ENCODE data around the gene XPO1.
"Not testable (repeated sequence)": the region's sequence is repeated elsewhere in the genome, so short reads cannot be mapped to it uniquely, and the experiment has no call there.

Gene XPO1

DNA sequence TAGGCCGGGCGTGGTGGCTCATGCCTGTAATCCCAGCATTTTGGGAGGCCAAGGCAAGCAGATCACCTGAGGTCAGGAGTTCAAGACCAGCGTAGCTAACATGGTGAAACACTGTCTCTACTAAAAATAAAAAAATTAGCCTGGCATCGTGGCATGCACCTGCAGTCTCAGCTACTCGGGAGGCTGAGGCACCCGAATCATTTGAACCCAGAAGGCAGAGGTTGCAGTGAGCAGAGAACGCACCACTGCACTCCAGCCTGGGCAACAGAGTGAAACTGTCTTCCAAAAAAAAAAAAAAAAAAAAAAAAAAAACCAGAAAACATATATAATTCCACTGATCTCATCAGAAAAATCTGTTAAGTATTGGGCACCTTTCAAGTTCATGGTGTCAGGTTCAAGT lies 91.2 kb downstream of the XPO1 start:
- not testable (repeated sequence) for H2AK5ac ChIP-seq (ENCODE audit: low read length); H3K27me3 ChIP-seq (ENCODE audit: insufficient read depth, low read length, poor library complexity); H4K5ac ChIP-seq (ENCODE audit: low read length); H2BK15ac ChIP-seq (replicated peaks; ENCODE audit: low read depth); H3K9ac ChIP-seq (ENCODE audit: low read length); DNase-seq; H3K56ac ChIP-seq (ENCODE audit: low read length); H3K4me2 ChIP-seq (ENCODE audit: low read length); H3K27ac ChIP-seq (ENCODE audit: low read depth, low read length); H4K8ac ChIP-seq (ENCODE audit: low read depth, low read length); H2BK120ac ChIP-seq (ENCODE audit: low read depth, low read length); H3K4ac ChIP-seq (ENCODE audit: low read depth, low read length); H3K23ac ChIP-seq (ENCODE audit: low read length); H3K4me1 ChIP-seq (ENCODE audit: control insufficient read depth, low read depth, low read length); H3K4me3 ChIP-seq (ENCODE audit: low read length); H3K18ac ChIP-seq (ENCODE audit: low read length); H3K79me1 ChIP-seq (ENCODE audit: low read length); H2BK5ac ChIP-seq (ENCODE audit: low read length); H3K36me3 ChIP-seq (ENCODE audit: control insufficient read depth, insufficient read depth, low read length)
- H3K79me2 ChIP-seq (ENCODE audit: control insufficient read depth, insufficient read depth, low read length), result peaks cover 65% of the 10 kb centered on the region
- no CpG with 5 or more reads among the region's 7 CpGs for WGBS (ENCODE audit: extremely low coverage, insufficient coverage, low lambda C conversion rate)

- no peak overlapping the region for H2BK15ac ChIP-seq (replicated peaks; ENCODE audit: low read depth)
- no peak overlapping the region for H2BK5ac ChIP-seq (ENCODE audit: low read length)
- DNase-seq, result no peak
- H3K4me2 ChIP-seq (ENCODE audit: low read length), result no peak overlapping the region
- H3K18ac ChIP-seq (ENCODE audit: low read length), result no peak overlapping the region
- H2BK120ac ChIP-seq (ENCODE audit: low read depth, low read length), result no peak overlapping the region
- H3K23ac ChIP-seq (ENCODE audit: low read length), result no peak overlapping the region
- H3K27ac ChIP-seq (ENCODE audit: low read depth, low read length), result no peak overlapping the region
- H3K27me3 ChIP-seq (ENCODE audit: insufficient read depth, low read length, poor library complexity), result no peaks in the 10 kb centered on the region
- H4K5ac ChIP-seq (ENCODE audit: low read length), result no peak overlapping the region
- no peak overlapping the region for H3K56ac ChIP-seq (ENCODE audit: low read length)
- peaks cover 24% of the 10 kb centered on the region for H3K79me1 ChIP-seq (ENCODE audit: low read length)
- H3K4me1 ChIP-seq (ENCODE audit: control insufficient read depth, low read depth, low read length), result no peaks in the 10 kb centered on the region
- H4K8ac ChIP-seq (ENCODE audit: low read depth, low read length), result no peak overlapping the region
- no peak overlapping the region for H3K9ac ChIP-seq (ENCODE audit: low read length)
- H3K4ac ChIP-seq (ENCODE audit: low read depth, low read length), result no peak overlapping the region
- H3K4me3 ChIP-seq (ENCODE audit: low read length), result no peak overlapping the region
- no peaks in the 10 kb centered on the region for H3K36me3 ChIP-seq (ENCODE audit: control insufficient read depth, insufficient read depth, low read length)
- WGBS (ENCODE audit: extremely low coverage, insufficient coverage, low lambda C conversion rate), result 100% methylated on average over 2 of the region's 7 CpGs
- peaks cover 75% of the 10 kb centered on the region for H3K79me2 ChIP-seq (ENCODE audit: control insufficient read depth, insufficient read depth, low read length)
- no peak overlapping the region for H2AK5ac ChIP-seq (ENCODE audit: low read length)
Measured at GRCh38 chr2:61443342-61444041, 94.7 kb downstream of the XPO1 start.

- H3K36me3 ChIP-seq (ENCODE audit: control insufficient read depth, insufficient read depth, low read length), result no peaks in the 10 kb centered on the region
- H2BK5ac ChIP-seq (ENCODE audit: low read length), result no peak overlapping the region
- no peak overlapping the region for H3K4me2 ChIP-seq (ENCODE audit: low read length)
- no peaks in the 10 kb centered on the region for H3K27me3 ChIP-seq (ENCODE audit: insufficient read depth, low read length, poor library complexity)
- H3K4me3 ChIP-seq (ENCODE audit: low read length), result no peak overlapping the region
- H3K79me1 ChIP-seq (ENCODE audit: low read length), result peaks cover 20% of the 10 kb centered on the region
- no peak overlapping the region for H4K5ac ChIP-seq (ENCODE audit: low read length)
- H2AK5ac ChIP-seq (ENCODE audit: low read length), result no peak overlapping the region
- WGBS (ENCODE audit: extremely low coverage, insufficient coverage, low lambda C conversion rate), result no CpG with 5 or more reads among the region's 7 CpGs
- no peak overlapping the region for H2BK120ac ChIP-seq (ENCODE audit: low read depth, low read length)
- H3K9ac ChIP-seq (ENCODE audit: low read length), result no peak overlapping the region
- H3K18ac ChIP-seq (ENCODE audit: low read length), result no peak overlapping the region
- no peaks in the 10 kb centered on the region for H3K4me1 ChIP-seq (ENCODE audit: control insufficient read depth, low read depth, low read length)
- no peak overlapping the region for H3K23ac ChIP-seq (ENCODE audit: low read length)
- H3K4ac ChIP-seq (ENCODE audit: low read depth, low read length), result no peak overlapping the region
- no peak overlapping the region for H3K27ac ChIP-seq (ENCODE audit: low read depth, low read length)
- H4K8ac ChIP-seq (ENCODE audit: low read depth, low read length), result no peak overlapping the region
- no peak for DNase-seq
- no peak overlapping the region for H2BK15ac ChIP-seq (replicated peaks; ENCODE audit: low read depth)
- peaks cover 81% of the 10 kb centered on the region for H3K79me2 ChIP-seq (ENCODE audit: control insufficient read depth, insufficient read depth, low read length)
- no peak overlapping the region for H3K56ac ChIP-seq (ENCODE audit: low read length)
Measured at GRCh38 chr2:61439241-61440002, 98.7 kb downstream of the XPO1 start.

DNA sequence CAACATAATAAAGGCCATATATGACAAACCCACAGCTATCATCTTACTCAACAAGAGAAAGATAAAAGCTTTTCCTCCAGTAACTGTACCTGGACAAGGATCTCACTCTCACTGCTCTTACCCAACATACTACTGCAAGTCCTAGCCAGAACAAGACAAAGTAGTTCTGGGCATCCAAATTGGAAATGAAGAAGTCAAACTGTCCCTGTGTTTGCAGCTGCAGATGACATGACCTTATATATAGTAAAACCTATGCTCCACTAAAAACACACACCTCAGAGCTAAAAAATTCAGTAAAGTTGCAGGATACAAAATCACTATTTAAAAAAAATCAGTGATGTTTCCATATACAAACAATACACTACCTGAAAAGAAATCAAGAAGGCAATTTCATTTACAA lies 99.5 kb downstream of the XPO1 start:
- Histone ChIP-seq H3K9ac (ENCODE audit: low read length) (no peak overlapping the region), H3K36me3 (ENCODE audit: control insufficient read depth, insufficient read depth, low read length) (no peaks in the 10 kb centered on the region), H2BK120ac (ENCODE audit: low read depth, low read length) (no peak overlapping the region), H3K4me2 (ENCODE audit: low read length) (no peak overlapping the region), H3K27me3 (ENCODE audit: insufficient read depth, low read length, poor library complexity) (no peaks in the 10 kb centered on the region), H2BK5ac (ENCODE audit: low read length) (no peak overlapping the region), H3K18ac (ENCODE audit: low read length) (no peak overlapping the region), H3K4me3 (ENCODE audit: low read length) (no peak overlapping the region), H3K79me2 (ENCODE audit: control insufficient read depth, insufficient read depth, low read length) (peaks cover 84% of the 10 kb centered on the region), H3K27ac (ENCODE audit: low read depth, low read length) (no peak overlapping the region), H3K4me1 (ENCODE audit: control insufficient read depth, low read depth, low read length) (no peaks in the 10 kb centered on the region), H4K8ac (ENCODE audit: low read depth, low read length) (no peak overlapping the region), H3K23ac (ENCODE audit: low read length) (no peak overlapping the region), H4K5ac (ENCODE audit: low read length) (no peak overlapping the region), H3K56ac (ENCODE audit: low read length) (no peak overlapping the region), H3K4ac (ENCODE audit: low read depth, low read length) (no peak overlapping the region), H3K79me1 (ENCODE audit: low read length) (peaks cover 26% of the 10 kb centered on the region), H2BK15ac (replicated peaks; ENCODE audit: low read depth) (no peak overlapping the region), H2AK5ac (ENCODE audit: low read length) (no peak overlapping the region)
- DNase-seq, result no peak

DNA sequence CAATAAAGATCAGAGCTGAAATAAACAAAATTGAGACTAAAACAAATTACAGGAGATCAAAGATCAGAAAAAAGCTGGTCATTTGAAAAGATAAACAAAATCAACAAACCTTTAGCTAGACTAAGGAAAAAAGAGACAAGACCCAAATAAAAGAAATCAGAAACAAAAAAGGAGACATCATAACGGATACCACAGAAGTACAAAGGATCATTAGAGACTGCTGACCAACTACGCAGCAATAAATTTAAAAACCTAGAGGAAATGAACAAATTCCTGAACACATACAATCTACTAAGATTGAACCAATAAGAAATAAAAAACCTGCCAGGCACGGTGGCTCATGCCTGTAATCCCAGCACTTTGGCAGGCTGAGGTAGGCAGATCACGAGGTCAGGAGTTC lies 101.0 kb downstream of the XPO1 start:
- no peaks in the 10 kb centered on the region for H3K27me3 ChIP-seq (ENCODE audit: insufficient read depth, low read length, poor library complexity)
- H2BK5ac ChIP-seq (ENCODE audit: low read length), result no peak overlapping the region
- no peak overlapping the region for H4K5ac ChIP-seq (ENCODE audit: low read length)
- no peak overlapping the region for H2BK15ac ChIP-seq (replicated peaks; ENCODE audit: low read depth)
- no peak overlapping the region for H3K56ac ChIP-seq (ENCODE audit: low read length)
- WGBS (ENCODE audit: extremely low coverage, insufficient coverage, low lambda C conversion rate), result no CpG with 5 or more reads among the region's 4 CpGs
- H3K9ac ChIP-seq (ENCODE audit: low read length), result no peak overlapping the region
- no peak overlapping the region for H3K4me3 ChIP-seq (ENCODE audit: low read length)
- H3K4ac ChIP-seq (ENCODE audit: low read depth, low read length), result no peak overlapping the region
- H3K79me2 ChIP-seq (ENCODE audit: control insufficient read depth, insufficient read depth, low read length), result peaks cover 86% of the 10 kb centered on the region
- H2AK5ac ChIP-seq (ENCODE audit: low read length), result no peak overlapping the region
- H3K27ac ChIP-seq (ENCODE audit: low read depth, low read length), result no peak overlapping the region
- no peak overlapping the region for H3K4me2 ChIP-seq (ENCODE audit: low read length)
- no peak overlapping the region for H2BK120ac ChIP-seq (ENCODE audit: low read depth, low read length)
- DNase-seq, result no peak
- H3K36me3 ChIP-seq (ENCODE audit: control insufficient read depth, insufficient read depth, low read length), result no peaks in the 10 kb centered on the region
- H3K23ac ChIP-seq (ENCODE audit: low read length), result no peak overlapping the region
- no peak overlapping the region for H4K8ac ChIP-seq (ENCODE audit: low read depth, low read length)
- H3K4me1 ChIP-seq (ENCODE audit: control insufficient read depth, low read depth, low read length), result no peaks in the 10 kb centered on the region
- no peak overlapping the region for H3K18ac ChIP-seq (ENCODE audit: low read length)
- H3K79me1 ChIP-seq (ENCODE audit: low read length), result peaks cover 30% of the 10 kb centered on the region
